Chondrocyte (in vitro differentiated cells): ENCODE results near the gene SCMH1. TPM values are rescaled to one million over a fixed set of nuclear protein-coding genes. Genes with fewer than 3 reads are reported as not detected.

ENCODE experiments used
- DNase-seq: peaks from one replicate; pipeline ENCODE4 v3.0.0; 2021; ENCODE audit warnings: mixed read lengths, low spot score
- H3K27ac Mint-ChIP-seq: one replicate; pipeline ENCODE4 v1.8.0; 2021; ENCODE audit warnings: mild to moderate bottlenecking, moderate library complexity, mixed read lengths; ENCODE audit not compliant: unreplicated experiment
- H3K27me3 Mint-ChIP-seq: 2 replicates; pipeline ENCODE4 v1.8.0; 2021; ENCODE audit warnings: low read depth, mixed read lengths
- H3K36me3 Mint-ChIP-seq: 2 replicates; pipeline ENCODE4 v1.8.0; 2021; ENCODE audit warnings: low read depth, mixed read lengths
- H3K4me1 Mint-ChIP-seq: 2 replicates; pipeline ENCODE4 v1.8.0; 2021; ENCODE audit warnings: low read depth, mild to moderate bottlenecking, mixed read lengths
- H3K4me3 Mint-ChIP-seq: one replicate; pipeline ENCODE4 v1.8.0; 2021; ENCODE audit warnings: mild to moderate bottlenecking, moderate library complexity, mixed read lengths; ENCODE audit not compliant: unreplicated experiment
- H3K9me3 Mint-ChIP-seq: 2 replicates; pipeline ENCODE4 v1.8.0; 2021; ENCODE audit warnings: low read depth, mixed read lengths
- CTCF ChIP-seq: fragments of 200-600 bp; sonication (generic); IDR thresholded peaks from 2 replicates; pipeline ENCODE4 v1.5.0; 2021; ENCODE audit warnings: antibody characterized with exemption, mild to moderate bottlenecking, moderate library complexity
- total RNA-seq: library from RNA; stranded (reverse); gene quantifications from 3 replicates; pipeline ENCODE4 v1.2.1, GENCODE V29; 2021

SCMH1 gene
- total RNA-seq, 1 donor from 2014 or later = 29.5 TPM

- Mint-ChIP-seq H3K9me3 (no peaks in the 10 kb centered on the region), H3K36me3 (no peaks in the 10 kb centered on the region), H3K27ac (no peak overlapping the region), H3K27me3 (no peaks in the 10 kb centered on the region), H3K4me3 (no peak overlapping the region), H3K4me1 (peaks cover 58% of the 10 kb centered on the region)
- DNase-seq = no peak
- no peak for TF ChIP-seq CTCF
Measured at GRCh38 chr1:41101076-41101475, 141.0 kb downstream of the SCMH1 start.

GRCh38 chr1:41100170-41100569, 141.9 kb downstream of the SCMH1 start:
- H3K27me3 Mint-ChIP-seq = no peaks in the 10 kb centered on the region
- H3K27ac Mint-ChIP-seq = no peak overlapping the region
- H3K36me3 Mint-ChIP-seq = peaks cover 1% of the 10 kb centered on the region
- H3K9me3 Mint-ChIP-seq = no peaks in the 10 kb centered on the region
- DNase-seq = no peak
- H3K4me3 Mint-ChIP-seq = no peak overlapping the region
- no peak for TF ChIP-seq CTCF
- H3K4me1 Mint-ChIP-seq = peaks cover 58% of the 10 kb centered on the region

GRCh38 chr1:41098730-41099460, 143.2 kb downstream of the SCMH1 start:
- peaks cover 3% of the 10 kb centered on the region for H3K36me3 Mint-ChIP-seq

GRCh38 chr1:41097105-41097504, 145.0 kb downstream of the SCMH1 start:
- H3K27ac Mint-ChIP-seq = peak overlapping the region; percentile 29
- peaks cover 3% of the 10 kb centered on the region for H3K36me3 Mint-ChIP-seq
- TF ChIP-seq CTCF = no peak
- H3K4me3 Mint-ChIP-seq = peak overlapping the region; percentile 0
- peaks cover 41% of the 10 kb centered on the region for H3K4me1 Mint-ChIP-seq
- no peaks in the 10 kb centered on the region for H3K9me3 Mint-ChIP-seq
- DNase-seq = no peak
- no peaks in the 10 kb centered on the region for H3K27me3 Mint-ChIP-seq

More at GRCh38 chr1:41098730-41099460, 143.2 kb downstream of the SCMH1 start:
- Mint-ChIP-seq H3K9me3 (no peaks in the 10 kb centered on the region), H3K4me3 (no peak overlapping the region), H3K27me3 (no peaks in the 10 kb centered on the region), H3K27ac (peak overlapping the region; percentile 43), H3K4me1 (peaks cover 54% of the 10 kb centered on the region)
- no peak for TF ChIP-seq CTCF
- no peak for DNase-seq

GRCh38 chr1:41093826-41094225, 148.3 kb downstream of the SCMH1 start:
- Mint-ChIP-seq H3K9me3 (no peaks in the 10 kb centered on the region), H3K36me3 (peaks cover 6% of the 10 kb centered on the region), H3K27ac (no peak overlapping the region), H3K27me3 (no peaks in the 10 kb centered on the region), H3K4me3 (no peak overlapping the region), H3K4me1 (peaks cover 20% of the 10 kb centered on the region)
- no peak for DNase-seq
- TF ChIP-seq CTCF = no peak
